K562 (cell line): Measurements from ENCODE around the gene CD46. TPM values are rescaled to one million over a fixed set of nuclear protein-coding genes. Genes with fewer than 3 reads are reported as not detected.

Experiments
- ATAC-seq: fragments of 200-7000 bp; cut with Tn5 transposase; 3 replicates; pipeline ENCODE4 v1.9.1; 2020; ENCODE audit warnings: moderate library complexity
- BruUV-seq: library from RNA; stranded (reverse); fragments of 400-500 nt; replicated peaks from 2 replicates; lab custom pipeline; 2021; lab: Mats Ljungman, UMichigan
- CTCF ChIA-PET: fragments of 300-600 bp; formaldehyde crosslinking; extraction: SDS; loops from one replicate; lab custom pipeline; 2021; ENCODE audit warnings: low intra/inter-chr PET ratio; lab: Yijun Ruan, JAX
- POLR2A ChIA-PET: fragments of 300-600, 350-650 bp; sonication (Branson Sonifier 250); formaldehyde crosslinking; extraction: SDS; loops from one replicate; lab custom pipeline; 2021; ENCODE audit warnings: antibody characterized with exemption, inconsistent platforms; lab: Yijun Ruan, JAX
- DNase-seq, 4 experiments: peaks; one replicate each; pipeline versions ENCODE4 v3.0.0 to v3.0.0-alpha.2; 2011 to 2018; ENCODE audit warnings: low spot score in 3 of 4, mixed read lengths in 3 of 4; ENCODE audit errors: extremely low read depth in 1 of 4
- FAIRE-seq: peaks from 2 replicates; lab custom pipeline; 2011; peaks lifted over from hg19 to GRCh38; lab: Jason Lieb, UNC
- H2AFZ ChIP-seq: 2 replicates; pipeline ENCODE4 v1.6.0; 2011; ENCODE audit warnings: low read depth, low read length, control low read depth, inconsistent platforms
- H3K27ac ChIP-seq: fragments of 200-600 bp; 3 replicates; pipeline ENCODE4 v1.8.0; 2011; ENCODE audit warnings: low read depth, mild to moderate bottlenecking, control low read depth, inconsistent platforms, low read length, moderate library complexity, mixed read lengths; ENCODE audit errors: extremely low read depth
- H3K27me3 ChIP-seq, 2 experiments: fragments of 300-600 bp in 1 of 2; 2 replicates in 1 of 2; 3 replicates in 1 of 2; pipeline versions ENCODE4 v1.6.0 to v1.8.0; 2011; ENCODE audit warnings: inconsistent platforms in 2 of 2, low read length in 2 of 2, mild to moderate bottlenecking in 1 of 2, mixed read lengths in 1 of 2, moderate library complexity in 1 of 2; ENCODE audit not compliant: control insufficient read depth in 2 of 2, insufficient read depth in 2 of 2
- H3K36me3 ChIP-seq: fragments of 300-600 bp; 3 replicates; pipeline ENCODE4 v1.8.0; 2011; ENCODE audit warnings: mild to moderate bottlenecking, low read length, inconsistent platforms; ENCODE audit not compliant: control insufficient read depth, insufficient read depth
- H3K4me1 ChIP-seq, 2 experiments: fragments of 200-600 bp in 1 of 2; replicated peaks in 1 of 2; 2 replicates in 1 of 2; 3 replicates in 1 of 2; pipeline versions ENCODE4 v1.5.1 to v1.8.0; 2011; ENCODE audit warnings: inconsistent platforms in 2 of 2, low read length in 2 of 2, mild to moderate bottlenecking in 1 of 2, mixed read lengths in 1 of 2, moderate library complexity in 1 of 2; ENCODE audit not compliant: control insufficient read depth in 2 of 2, insufficient read depth in 2 of 2
- H3K4me2 ChIP-seq: 2 replicates; pipeline ENCODE4 v1.6.1; 2011; ENCODE audit warnings: low read length, control low read depth, inconsistent platforms, mixed read lengths; ENCODE audit not compliant: insufficient read depth
- H3K4me3 ChIP-seq: fragments of 200-600 bp; sonication (generic), shearing (Covaris generic); 2 replicates; pipeline ENCODE4 v1.5.1; 2016; ENCODE audit warnings: control low read depth, inconsistent platforms
- H3K79me2 ChIP-seq: fragments of 200-600 bp; 3 replicates; pipeline ENCODE4 v1.8.0; 2011; ENCODE audit warnings: low read length, inconsistent platforms; ENCODE audit not compliant: control insufficient read depth, insufficient read depth
- H3K9ac ChIP-seq, 2 experiments: 2 replicates each; pipeline versions ENCODE4 v1.6.0 to v1.6.1; 2011; ENCODE audit warnings: low read depth in 2 of 2, low read length in 2 of 2, control low read depth in 1 of 2, inconsistent platforms in 1 of 2, mild to moderate bottlenecking in 1 of 2, mixed read lengths in 1 of 2; ENCODE audit not compliant: insufficient read depth in 1 of 2
- H3K9me1 ChIP-seq: one replicate; pipeline ENCODE4 v1.6.0; 2011; ENCODE audit warnings: inconsistent platforms, mild to moderate bottlenecking, low read length, moderate library complexity; ENCODE audit not compliant: control insufficient read depth, insufficient read depth
- H3K9me3 ChIP-seq: replicated peaks from 2 replicates; pipeline ENCODE4 v1.5.1; 2011; ENCODE audit warnings: low read depth, low read length, inconsistent platforms; ENCODE audit not compliant: control insufficient read depth, insufficient read depth
- H4K20me1 ChIP-seq: replicated peaks from 2 replicates; pipeline ENCODE4 v1.6.1; 2011; ENCODE audit warnings: low read length, inconsistent platforms, mixed read lengths; ENCODE audit not compliant: control insufficient read depth, insufficient read depth
- RERE ChIP-seq: sonication (generic); formaldehyde crosslinking; IDR thresholded peaks from 2 replicates; pipeline ENCODE4 v1.8.0; 2023; ENCODE audit warnings: missing genetic modification reagents, mild to moderate bottlenecking, borderline replicate concordance
- VEZF1 ChIP-seq: fragments of 200-800 bp; sonication (Bioruptor generic); IDR thresholded peaks from 2 replicates; pipeline ENCODE4 v1.6.1; 2017; ENCODE audit warnings: missing genetic modification characterization, missing compliant biosample characterization
- ZNF561 ChIP-seq: fragments of 450-650 bp; formaldehyde crosslinking; conservative IDR thresholded peaks from 2 replicates; pipeline ENCODE4 v1.4.0; 2020; ENCODE audit warnings: mild to moderate bottlenecking, moderate library complexity
- WGBS: fragments of 100-300 bp; shearing (Covaris generic); methylation state at CpG from one replicate; pipeline ENCODE4 v1.1.6; 2016; ENCODE audit warnings: low coverage, mixed read lengths; ENCODE audit not compliant: insufficient coverage; ENCODE audit errors: missing lambda C conversion rate; 5-methylcytosine and 5-hydroxymethylcytosine counted together
- in situ Hi-C: fragments of 300-500 bp; cut with MboI; formaldehyde crosslinking; loops from 4 replicates; pipeline ENCODE4 v1.15.0; 2018; ENCODE audit warnings: inconsistent platforms, mixed read lengths
- intact Hi-C: fragments of 100-400 bp; cut with micrococcal nuclease; formaldehyde crosslinking; loops from 2 replicates; pipeline ENCODE4 v1.14.2; 2022
- polyA plus RNA-seq, 8 experiments: library from polyadenylated mRNA; depleted of rRNA in 4 of 8; stranded (reverse) in 5 of 8; unstranded in 3 of 8; fragments of >200 nt; fragmentation: Nextera tagmentation in 2 of 8; fragmentation: Illumina TruSeq in 1 of 8; extraction: Ambion mirVana in 2 of 8; extraction: Trizol in 1 of 8; gene quantifications; 2 replicates each; pipeline versions ENCODE4 v1.2.1 to v1.2.3, GENCODE V29; 2011 to 2014; ENCODE audit warnings: inconsistent platforms in 1 of 8, missing spikeins in 1 of 8
- total RNA-seq, 7 experiments: library from RNA; depleted of rRNA in 6 of 7; stranded (reverse); fragments of >200 nt in 6 of 7; fragmentation: Illumina TruSeq in 2 of 7; extraction: Trizol in 2 of 7; gene quantifications; 2 replicates each; pipeline versions ENCODE4 v1.2.1 to v1.2.3, GENCODE V29; 2011 to 2021; ENCODE audit warnings: low replicate concordance in 1 of 7
- TF ChIP-seq, protein P1 (sequence below): fragments of 450-650 bp; IDR thresholded peaks from 2 replicates; pipeline ENCODE4 v1.6.1; 2016; ENCODE audit warnings: antibody characterized with exemption
- TF ChIP-seq, protein P2 (sequence below), 3 experiments: fragments of 200-800 bp in 1 of 3; fragments of 250-450 bp in 1 of 3; fragments of 450-650 bp in 1 of 3; sonication (Bioruptor Pico) in 1 of 3; sonication (Bioruptor generic) in 1 of 3; formaldehyde crosslinking in 1 of 3; IDR thresholded peaks; 2 replicates each; pipeline versions ENCODE4 v1.6.1 to v1.8.0; 2016 to 2022; ENCODE audit warnings: mild to moderate bottlenecking in 2 of 3, missing genetic modification characterization in 2 of 3, missing compliant biosample characterization in 1 of 3, moderate library complexity in 1 of 3

CD46 gene
- total and polyA plus RNA-seq, 9 of the 15 experiments (the other 6 are each of a cell fraction or from before 2014, with no cell fraction given): 87.9 to 374 (median 156) TPM

DNA sequence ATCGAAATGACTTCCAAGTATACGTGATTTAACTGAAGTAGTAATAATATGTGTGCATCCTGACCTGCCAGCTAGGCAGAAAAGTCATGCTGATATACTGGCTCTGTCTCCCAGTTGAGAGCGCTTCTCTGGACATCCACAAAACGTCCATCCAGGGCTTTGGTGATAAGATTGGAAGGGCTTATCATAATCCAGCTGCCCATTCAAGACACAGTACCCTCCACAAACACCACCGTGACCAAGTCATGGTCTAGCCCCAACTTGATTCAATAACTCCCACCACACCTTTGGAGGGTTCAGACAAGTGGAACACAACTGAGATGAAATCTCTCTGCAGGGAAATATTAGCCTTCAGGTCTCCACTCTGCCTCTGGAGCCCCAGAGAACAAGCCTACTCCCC is 76.2 kb downstream of the CD46 start:
- Histone ChIP-seq H3K9me1 (no peaks in the 10 kb centered on the region), H3K36me3 (no peaks in the 10 kb centered on the region), H3K27me3 (no peaks in the 10 kb centered on the region), H3K79me2 (peaks cover 23% of the 10 kb centered on the region), H2AFZ (peak overlapping the region; percentile 57), H3K9me3 (no peaks in the 10 kb centered on the region), H3K27ac (peak overlapping the region; percentile 36; the same call in 2 of the 3 replicates), H3K4me1 (peaks cover 53 to 80% of the 10 kb centered on the region in 2 experiments), H4K20me1 (no peaks in the 10 kb centered on the region), H3K4me3 (no peak overlapping the region), H3K9ac (no peak overlapping the region; a peak in 1 of 4 replicates), H3K4me2 (peak overlapping the region; percentile 5; the same call in 1 of the 2 replicates)
- WGBS: 29% methylated on average over 5 of the region's 5 CpGs
- ChIA-PET CTCF (interaction anchor here (0.7 to 1.4 kb wide), 4 partner anchors 40 to 138 kb away, joined by 3 to 10 read pairs (median 5); no protein-coding TSS in a partner anchor), POLR2A (interaction anchor here (1.4 kb wide), 2 partner anchors 8 to 34 kb away, joined by 5 read pairs; no protein-coding TSS in a partner anchor)
- peak; percentile 9 for ATAC-seq
- BruUV-seq: no TSS peak
- DNase-seq: peak in 2 of 4 experiments; percentile 36 to 56
- FAIRE-seq: peak; percentile 55
- intact Hi-C loops (loop anchor here (1.0 kb wide), 2 partner anchors 41 to 48 kb away; no protein-coding TSS in a partner anchor), in situ Hi-C loops (loop anchor here (5.0 to 10.0 kb wide), 3 partner anchors 44 to 1827 kb away; partner anchors contain the start of gene LAMB3)
- TF ChIP-seq VEZF1: peak; percentile 18; the same call in 1 of the 2 replicates
- TF ChIP-seq, protein P1, sequence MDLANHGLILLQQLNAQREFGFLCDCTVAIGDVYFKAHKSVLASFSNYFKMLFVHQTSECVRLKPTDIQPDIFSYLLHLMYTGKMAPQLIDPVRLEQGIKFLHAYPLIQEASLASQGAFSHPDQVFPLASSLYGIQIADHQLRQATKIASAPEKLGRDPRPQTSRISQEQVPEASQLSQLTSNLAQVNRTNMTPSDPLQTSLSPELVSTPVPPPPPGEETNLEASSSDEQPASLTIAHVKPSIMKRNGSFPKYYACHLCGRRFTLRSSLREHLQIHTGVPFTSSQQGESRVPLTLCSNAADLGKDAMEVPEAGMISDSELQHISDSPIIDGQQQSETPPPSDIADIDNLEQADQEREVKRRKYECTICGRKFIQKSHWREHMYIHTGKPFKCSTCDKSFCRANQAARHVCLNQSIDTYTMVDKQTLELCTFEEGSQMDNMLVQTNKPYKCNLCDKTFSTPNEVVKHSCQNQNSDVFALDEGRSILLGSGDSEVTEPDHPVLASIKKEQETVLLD: 0 out of 2 replicates have a peak, but pooled peaks have one; percentile 16
- no peak for TF ChIP-seq RERE
- TF ChIP-seq ZNF561 (CRISPR knock-in tag): no peak
- TF ChIP-seq, protein P2, sequence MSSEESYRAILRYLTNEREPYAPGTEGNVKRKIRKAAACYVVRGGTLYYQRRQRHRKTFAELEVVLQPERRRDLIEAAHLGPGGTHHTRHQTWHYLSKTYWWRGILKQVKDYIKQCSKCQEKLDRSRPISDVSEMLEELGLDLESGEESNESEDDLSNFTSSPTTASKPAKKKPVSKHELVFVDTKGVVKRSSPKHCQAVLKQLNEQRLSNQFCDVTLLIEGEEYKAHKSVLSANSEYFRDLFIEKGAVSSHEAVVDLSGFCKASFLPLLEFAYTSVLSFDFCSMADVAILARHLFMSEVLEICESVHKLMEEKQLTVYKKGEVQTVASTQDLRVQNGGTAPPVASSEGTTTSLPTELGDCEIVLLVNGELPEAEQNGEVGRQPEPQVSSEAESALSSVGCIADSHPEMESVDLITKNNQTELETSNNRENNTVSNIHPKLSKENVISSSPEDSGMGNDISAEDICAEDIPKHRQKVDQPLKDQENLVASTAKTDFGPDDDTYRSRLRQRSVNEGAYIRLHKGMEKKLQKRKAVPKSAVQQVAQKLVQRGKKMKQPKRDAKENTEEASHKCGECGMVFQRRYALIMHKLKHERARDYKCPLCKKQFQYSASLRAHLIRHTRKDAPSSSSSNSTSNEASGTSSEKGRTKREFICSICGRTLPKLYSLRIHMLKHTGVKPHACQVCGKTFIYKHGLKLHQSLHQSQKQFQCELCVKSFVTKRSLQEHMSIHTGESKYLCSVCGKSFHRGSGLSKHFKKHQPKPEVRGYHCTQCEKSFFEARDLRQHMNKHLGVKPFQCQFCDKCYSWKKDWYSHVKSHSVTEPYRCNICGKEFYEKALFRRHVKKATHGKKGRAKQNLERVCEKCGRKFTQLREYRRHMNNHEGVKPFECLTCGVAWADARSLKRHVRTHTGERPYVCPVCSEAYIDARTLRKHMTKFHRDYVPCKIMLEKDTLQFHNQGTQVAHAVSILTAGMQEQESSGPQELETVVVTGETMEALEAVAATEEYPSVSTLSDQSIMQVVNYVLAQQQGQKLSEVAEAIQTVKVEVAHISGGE (CRISPR knock-in tag; IDR thresholded peaks at IDR 0.05): 0 out of 6 replicates have a peak, but pooled peaks of 1 of the 3 experiments have one; percentile 48
